Measurements from ENCODE around the gene IGLL1.

The IGLL1 gene

GRCh38 chr22:23606204-23607131, 26.4 kb upstream of the IGLL1 start:
- H3K27ac ChIP-seq (ENCODE audit: low read depth, low read length) = no peak overlapping the region
- no peaks in the 10 kb centered on the region for H3K27me3 ChIP-seq (ENCODE audit: low read length)
- H2AFZ ChIP-seq (ENCODE audit: low read depth, low read length, severe bottlenecking) = no peak overlapping the region
- TF ChIP-seq CTCF (IDR thresholded peaks at IDR 0.05; ENCODE audit: insufficient read depth, low read length, poor library complexity, severe bottlenecking) (no peak), EZH2phosphoT487 (conservative IDR thresholded peaks at IDR 0.05; ENCODE audit: low read length) (no peak)
- no peak overlapping the region for H3K9ac ChIP-seq (ENCODE audit: low read length)
- no peaks in the 10 kb centered on the region for H3K79me2 ChIP-seq (ENCODE audit: insufficient read depth, low read length)
- H3K9me2 ChIP-seq (replicated peaks; ENCODE audit: insufficient read depth, low read length) = no peaks in the 10 kb centered on the region
- H3F3A ChIP-seq (ENCODE audit: insufficient read depth) = no peaks in the 10 kb centered on the region
- H4K20me1 ChIP-seq (ENCODE audit: low read depth, low read length) = no peaks in the 10 kb centered on the region
- no peak overlapping the region for H3K4me2 ChIP-seq (ENCODE audit: low read depth, low read length, poor library complexity, severe bottlenecking)
- no peaks in the 10 kb centered on the region for H3K9me3 ChIP-seq (ENCODE audit: insufficient read depth, low read length)
- H3K4me3 ChIP-seq (ENCODE audit: insufficient read depth, low read length, poor library complexity, severe bottlenecking) = no peak overlapping the region
- H3K36me3 ChIP-seq (ENCODE audit: low read length) = no peaks in the 10 kb centered on the region

- TF ChIP-seq CTCF (IDR thresholded peaks at IDR 0.05; ENCODE audit: insufficient read depth, low read length, poor library complexity, severe bottlenecking) (no peak), EZH2phosphoT487 (conservative IDR thresholded peaks at IDR 0.05; ENCODE audit: low read length) (no peak)
- Histone ChIP-seq H3K9ac (ENCODE audit: low read length) (no peak overlapping the region), H3K79me2 (ENCODE audit: insufficient read depth, low read length) (no peaks in the 10 kb centered on the region), H2AFZ (ENCODE audit: low read depth, low read length, severe bottlenecking) (no peak overlapping the region), H3F3A (ENCODE audit: insufficient read depth) (no peaks in the 10 kb centered on the region), H4K20me1 (ENCODE audit: low read depth, low read length) (no peaks in the 10 kb centered on the region), H3K36me3 (ENCODE audit: low read length) (no peaks in the 10 kb centered on the region), H3K4me3 (ENCODE audit: insufficient read depth, low read length, poor library complexity, severe bottlenecking) (no peak overlapping the region), H3K9me2 (replicated peaks; ENCODE audit: insufficient read depth, low read length) (no peaks in the 10 kb centered on the region), H3K27me3 (ENCODE audit: low read length) (no peaks in the 10 kb centered on the region), H3K9me3 (ENCODE audit: insufficient read depth, low read length) (no peaks in the 10 kb centered on the region), H3K27ac (ENCODE audit: low read depth, low read length) (no peak overlapping the region), H3K4me2 (ENCODE audit: low read depth, low read length, poor library complexity, severe bottlenecking) (no peak overlapping the region)
Measured at GRCh38 chr22:23604939-23605712, 25.0 kb upstream of the IGLL1 start.

GRCh38 chr22:23603266-23603665, 23.2 kb upstream of the IGLL1 start:
- TF ChIP-seq EZH2phosphoT487 (conservative IDR thresholded peaks at IDR 0.05; ENCODE audit: low read length) = no peak
- TF ChIP-seq CTCF (IDR thresholded peaks at IDR 0.05; ENCODE audit: insufficient read depth, low read length, poor library complexity, severe bottlenecking) = no peak

More at GRCh38 chr22:23603266-23603665, 23.2 kb upstream of the IGLL1 start:
- Histone ChIP-seq H3K27ac (ENCODE audit: low read depth, low read length) (no peak overlapping the region), H3K9me3 (ENCODE audit: insufficient read depth, low read length) (no peaks in the 10 kb centered on the region), H3F3A (ENCODE audit: insufficient read depth) (no peaks in the 10 kb centered on the region), H3K79me2 (ENCODE audit: insufficient read depth, low read length) (no peaks in the 10 kb centered on the region), H3K27me3 (ENCODE audit: low read length) (no peaks in the 10 kb centered on the region), H4K20me1 (ENCODE audit: low read depth, low read length) (no peaks in the 10 kb centered on the region), H3K4me3 (ENCODE audit: insufficient read depth, low read length, poor library complexity, severe bottlenecking) (no peak overlapping the region), H3K36me3 (ENCODE audit: low read length) (no peaks in the 10 kb centered on the region), H2AFZ (ENCODE audit: low read depth, low read length, severe bottlenecking) (no peak overlapping the region), H3K9me2 (replicated peaks; ENCODE audit: insufficient read depth, low read length) (no peaks in the 10 kb centered on the region), H3K9ac (ENCODE audit: low read length) (no peak overlapping the region), H3K4me2 (ENCODE audit: low read depth, low read length, poor library complexity, severe bottlenecking) (no peak overlapping the region)
